ENCODE results near the gene EIF4G1.

DNA sequence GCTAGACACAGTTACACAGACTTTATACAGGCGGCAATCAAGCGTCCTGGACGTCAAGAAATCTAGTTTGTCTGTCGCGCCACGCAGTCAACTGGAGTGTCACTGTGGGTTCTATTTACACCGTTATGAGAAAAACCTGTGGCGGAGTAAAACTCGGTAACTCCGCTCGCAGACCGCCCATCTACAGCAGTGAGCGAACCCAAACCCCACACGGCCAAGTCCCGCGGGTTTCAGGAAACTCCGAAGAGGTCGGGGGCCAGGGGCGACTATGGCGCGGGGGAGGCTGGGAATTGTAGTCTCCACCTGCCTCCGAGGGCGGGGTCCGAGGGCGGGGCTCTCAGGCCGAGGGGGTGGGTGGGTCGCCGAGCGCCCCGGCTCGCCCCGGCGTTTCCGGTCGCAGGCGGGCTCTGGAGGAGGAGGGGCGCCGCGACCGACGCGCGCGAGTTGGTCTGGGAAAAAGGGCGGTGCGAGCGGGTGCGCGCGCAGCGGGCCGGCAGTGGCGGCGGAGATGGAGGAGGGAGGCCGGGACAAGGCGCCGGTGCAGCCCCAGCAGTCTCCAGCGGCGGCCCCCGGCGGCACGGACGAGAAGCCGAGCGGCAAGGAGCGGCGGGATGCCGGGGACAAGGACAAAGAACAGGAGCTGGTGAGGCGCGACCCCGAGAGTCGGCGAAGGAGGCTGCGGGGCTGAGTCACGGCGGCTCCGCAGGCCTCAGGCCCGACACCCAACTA is 15.5 kb upstream of the EIF4G1 start, which contains the start of gene PSMD2:
- TF ChIP-seq, protein P1, sequence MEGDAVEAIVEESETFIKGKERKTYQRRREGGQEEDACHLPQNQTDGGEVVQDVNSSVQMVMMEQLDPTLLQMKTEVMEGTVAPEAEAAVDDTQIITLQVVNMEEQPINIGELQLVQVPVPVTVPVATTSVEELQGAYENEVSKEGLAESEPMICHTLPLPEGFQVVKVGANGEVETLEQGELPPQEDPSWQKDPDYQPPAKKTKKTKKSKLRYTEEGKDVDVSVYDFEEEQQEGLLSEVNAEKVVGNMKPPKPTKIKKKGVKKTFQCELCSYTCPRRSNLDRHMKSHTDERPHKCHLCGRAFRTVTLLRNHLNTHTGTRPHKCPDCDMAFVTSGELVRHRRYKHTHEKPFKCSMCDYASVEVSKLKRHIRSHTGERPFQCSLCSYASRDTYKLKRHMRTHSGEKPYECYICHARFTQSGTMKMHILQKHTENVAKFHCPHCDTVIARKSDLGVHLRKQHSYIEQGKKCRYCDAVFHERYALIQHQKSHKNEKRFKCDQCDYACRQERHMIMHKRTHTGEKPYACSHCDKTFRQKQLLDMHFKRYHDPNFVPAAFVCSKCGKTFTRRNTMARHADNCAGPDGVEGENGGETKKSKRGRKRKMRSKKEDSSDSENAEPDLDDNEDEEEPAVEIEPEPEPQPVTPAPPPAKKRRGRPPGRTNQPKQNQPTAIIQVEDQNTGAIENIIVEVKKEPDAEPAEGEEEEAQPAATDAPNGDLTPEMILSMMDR (IDR thresholded peaks at IDR 0.05) = peak in 1 of 3 donors; percentile 15
- TF ChIP-seq EP300 (IDR thresholded peaks at IDR 0.05) = peak; percentile 14
- TF ChIP-seq POLR2A (IDR thresholded peaks at IDR 0.05) = peak; percentile 75
